D721Med (cell line): ENCODE measurements around the gene LY6G6F.

Experiments
- DNase-seq: peaks from one replicate; pipeline ENCODE4 v3.0.0; 2011; ENCODE audit warnings: low spot score; ENCODE audit not compliant: insufficient read length
- FAIRE-seq: peaks from 2 replicates; lab custom pipeline; 2011; peaks lifted over from hg19 to GRCh38; lab: Jason Lieb, UNC
- TF ChIP-seq, protein P1 (sequence below): IDR thresholded peaks from 2 replicates; pipeline ENCODE4 v1.5.1; 2012; ENCODE audit warnings: mild to moderate bottlenecking, control low read depth; ENCODE audit not compliant: insufficient read depth; ENCODE audit errors: missing control alignments

The LY6G6F gene

DNA sequence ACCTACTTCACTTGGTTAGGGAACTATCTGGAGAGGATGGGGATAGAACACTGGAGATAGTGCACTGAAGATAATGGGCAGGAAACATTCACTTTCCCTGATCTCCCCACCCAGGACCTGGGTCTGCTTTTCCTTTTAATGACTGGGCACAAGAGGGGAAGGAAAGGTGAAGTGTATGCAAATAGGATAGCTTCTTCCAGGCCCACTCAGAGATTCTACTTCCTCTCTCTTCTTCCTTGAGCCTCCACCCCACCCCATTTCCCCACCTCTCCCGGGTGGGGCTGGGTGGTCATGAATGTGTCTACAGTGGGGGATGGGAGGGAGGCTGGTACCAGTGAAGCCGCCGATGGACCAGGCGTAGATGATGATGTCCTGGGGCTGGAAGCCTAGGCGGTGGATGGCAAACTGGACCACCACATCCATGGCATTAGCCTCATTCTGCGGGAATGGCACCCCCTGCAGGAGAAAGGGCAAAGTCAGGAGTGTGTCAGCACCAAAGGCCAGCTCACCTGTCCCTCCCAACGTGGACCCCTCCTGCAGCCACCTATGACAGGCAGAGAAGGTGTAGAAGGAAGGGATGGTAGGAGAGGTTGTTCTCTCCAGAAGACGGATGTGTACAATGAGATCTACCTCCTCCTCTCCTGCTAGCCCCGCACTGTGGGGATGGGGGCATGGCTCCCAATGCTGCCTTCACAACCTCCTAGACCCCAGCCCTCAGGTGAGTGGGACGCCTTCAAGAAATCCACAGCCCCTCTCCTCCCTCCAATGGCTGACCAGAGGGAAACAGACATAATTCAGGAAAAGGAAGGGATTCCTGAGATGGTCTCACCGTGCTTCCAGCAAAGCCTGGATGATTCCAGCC is 17.2 kb upstream of the LY6G6F start:
- DNase-seq (no peak), FAIRE-seq (no peak)
- TF ChIP-seq, protein P1, sequence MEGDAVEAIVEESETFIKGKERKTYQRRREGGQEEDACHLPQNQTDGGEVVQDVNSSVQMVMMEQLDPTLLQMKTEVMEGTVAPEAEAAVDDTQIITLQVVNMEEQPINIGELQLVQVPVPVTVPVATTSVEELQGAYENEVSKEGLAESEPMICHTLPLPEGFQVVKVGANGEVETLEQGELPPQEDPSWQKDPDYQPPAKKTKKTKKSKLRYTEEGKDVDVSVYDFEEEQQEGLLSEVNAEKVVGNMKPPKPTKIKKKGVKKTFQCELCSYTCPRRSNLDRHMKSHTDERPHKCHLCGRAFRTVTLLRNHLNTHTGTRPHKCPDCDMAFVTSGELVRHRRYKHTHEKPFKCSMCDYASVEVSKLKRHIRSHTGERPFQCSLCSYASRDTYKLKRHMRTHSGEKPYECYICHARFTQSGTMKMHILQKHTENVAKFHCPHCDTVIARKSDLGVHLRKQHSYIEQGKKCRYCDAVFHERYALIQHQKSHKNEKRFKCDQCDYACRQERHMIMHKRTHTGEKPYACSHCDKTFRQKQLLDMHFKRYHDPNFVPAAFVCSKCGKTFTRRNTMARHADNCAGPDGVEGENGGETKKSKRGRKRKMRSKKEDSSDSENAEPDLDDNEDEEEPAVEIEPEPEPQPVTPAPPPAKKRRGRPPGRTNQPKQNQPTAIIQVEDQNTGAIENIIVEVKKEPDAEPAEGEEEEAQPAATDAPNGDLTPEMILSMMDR: peak; percentile 15

DNA sequence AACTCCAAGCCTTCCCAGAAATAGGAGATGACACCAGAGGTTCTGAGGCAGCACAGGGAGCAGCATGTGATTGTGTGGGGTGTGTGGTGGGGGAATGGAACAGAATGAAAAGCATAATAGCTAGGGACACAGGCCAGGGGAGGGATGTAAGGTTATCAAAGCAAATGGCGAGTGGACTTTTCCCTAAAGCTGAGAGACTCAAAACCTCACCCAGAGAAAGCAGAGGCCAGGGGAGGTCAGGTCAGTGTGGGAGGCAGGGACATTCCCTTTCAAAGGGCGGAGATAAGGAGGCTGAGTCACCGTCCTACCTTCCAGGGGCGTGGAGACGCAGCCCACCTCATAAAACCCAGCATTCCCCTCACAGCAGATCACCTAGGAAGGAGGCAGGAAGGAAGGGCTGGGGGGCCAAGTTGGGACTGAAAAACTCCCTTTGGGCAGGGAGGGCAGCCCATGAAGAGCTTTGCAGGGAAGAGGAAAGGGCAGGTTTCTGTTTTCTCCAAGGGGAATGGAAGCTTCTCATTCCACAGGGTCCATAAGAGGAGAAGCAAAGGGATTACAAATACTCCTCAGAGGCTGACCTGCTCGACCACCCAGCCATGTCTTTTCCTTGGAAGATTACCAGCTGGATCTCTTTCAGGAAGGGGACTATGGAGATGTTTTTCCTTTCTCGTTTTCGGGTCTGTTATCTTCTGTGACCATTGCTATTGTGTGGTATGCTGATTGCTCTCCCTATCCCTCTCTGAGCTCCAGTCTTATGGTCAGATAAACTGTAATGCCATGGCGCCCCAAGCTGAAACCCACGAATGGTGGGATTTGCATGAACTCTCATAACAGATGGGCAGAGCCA is 16.2 kb upstream of the LY6G6F start:
- FAIRE-seq (no peak), DNase-seq (no peak)

DNA sequence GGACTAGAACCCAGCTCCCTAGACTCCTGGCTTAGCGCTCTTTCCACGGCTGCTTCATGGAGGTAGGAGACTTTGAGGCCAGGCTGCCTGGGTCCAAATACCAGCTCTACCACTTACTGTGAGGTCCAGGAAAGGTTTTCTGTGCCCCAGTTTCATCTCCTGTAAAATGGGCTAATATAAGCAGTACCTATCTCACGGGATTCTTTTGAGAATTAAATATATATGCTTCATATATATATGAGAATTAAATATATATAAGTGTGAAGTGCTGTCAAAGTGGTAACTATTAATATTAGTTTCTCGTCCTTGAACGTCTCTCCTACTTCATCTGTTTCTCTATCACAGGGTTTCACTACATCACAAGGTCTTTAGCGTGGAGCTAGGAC is 15.6 kb upstream of the LY6G6F start:
- FAIRE-seq (no peak), DNase-seq (no peak)
- TF ChIP-seq, protein P1: no peak

More for the DNA sequence above, 16.2 kb upstream of the LY6G6F start:
- TF ChIP-seq, protein P1: no peak

GRCh38 chr6:31691564-31692108 is 15.0 kb upstream of the LY6G6F start:
- TF ChIP-seq, protein P1: no peak
- DNase-seq: no peak
- no peak for FAIRE-seq

DNA sequence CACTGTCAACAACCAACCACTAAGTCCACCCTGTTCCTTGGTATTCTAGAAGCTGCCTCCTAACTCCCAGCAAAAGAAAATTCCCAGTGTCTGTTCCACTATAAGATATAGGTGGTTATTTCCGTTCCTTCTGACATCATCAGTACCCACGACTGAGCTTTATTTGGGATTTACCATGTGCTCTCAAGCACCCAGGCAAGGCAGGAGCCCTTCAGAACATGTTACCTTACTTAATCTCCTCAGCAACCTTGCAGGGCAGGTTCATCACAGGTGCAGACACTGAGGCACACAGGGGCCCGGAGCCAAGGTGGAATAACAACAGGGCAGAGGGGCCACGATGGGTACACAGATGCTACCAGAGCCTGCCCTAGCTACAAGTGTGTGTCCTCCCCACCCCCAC is 14.3 kb upstream of the LY6G6F start:
- DNase-seq (no peak), FAIRE-seq (no peak)
- TF ChIP-seq, protein P1: no peak

GRCh38 chr6:31692886-31693285 is 13.8 kb upstream of the LY6G6F start:
- TF ChIP-seq, protein P1: no peak
- DNase-seq: no peak
- FAIRE-seq: no peak
